Epithelial cell of alveolus of lung (primary cell): ENCODE data around the gene DAZ3. TPM values are rescaled to one million over a fixed set of nuclear protein-coding genes. Genes with fewer than 3 reads are reported as not detected.

Source experiments
- total RNA-seq: library from RNA; depleted of rRNA; stranded (reverse); fragments of >200 nt; gene quantifications from 2 replicates; pipeline ENCODE4 v1.2.1, GENCODE V29; 2015

DAZ3 gene, protein sequence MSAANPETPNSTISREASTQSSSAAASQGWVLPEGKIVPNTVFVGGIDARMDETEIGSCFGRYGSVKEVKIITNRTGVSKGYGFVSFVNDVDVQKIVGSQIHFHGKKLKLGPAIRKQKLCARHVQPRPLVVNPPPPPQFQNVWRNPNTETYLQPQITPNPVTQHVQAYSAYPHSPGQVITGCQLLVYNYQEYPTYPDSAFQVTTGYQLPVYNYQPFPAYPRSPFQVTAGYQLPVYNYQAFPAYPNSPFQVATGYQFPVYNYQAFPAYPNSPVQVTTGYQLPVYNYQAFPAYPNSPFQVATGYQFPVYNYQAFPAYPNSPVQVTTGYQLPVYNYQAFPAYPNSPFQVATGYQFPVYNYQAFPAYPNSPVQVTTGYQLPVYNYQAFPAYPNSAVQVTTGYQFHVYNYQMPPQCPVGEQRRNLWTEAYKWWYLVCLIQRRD
- not detected in 2 replicates for total RNA-seq

DNA sequence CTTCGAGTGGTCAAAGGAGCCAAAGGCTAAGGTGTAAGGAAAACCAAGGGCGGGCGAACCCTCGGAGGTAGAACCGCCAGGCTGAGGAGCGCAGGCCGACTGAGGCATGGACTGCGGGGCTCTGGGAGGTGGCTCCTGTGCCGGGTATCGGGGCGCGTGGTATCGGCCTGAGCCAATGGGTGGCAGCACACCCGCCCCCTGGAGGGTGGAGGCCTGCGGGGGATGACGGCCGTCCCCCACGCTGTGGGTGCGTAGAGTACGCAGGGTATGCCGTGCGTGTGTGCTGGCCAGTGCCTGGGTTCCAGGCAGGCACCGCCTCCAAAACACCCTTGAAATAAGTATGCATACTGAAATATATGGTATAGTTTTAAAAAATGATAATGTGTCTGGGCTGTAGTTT, at the start of gene DAZ3:
Gene DAZ3, minus strand, starts transcription at position 101 of the 400 bp plus-strand sequence. CDS start 208 bp downstream, outside the sequence.

DNA sequence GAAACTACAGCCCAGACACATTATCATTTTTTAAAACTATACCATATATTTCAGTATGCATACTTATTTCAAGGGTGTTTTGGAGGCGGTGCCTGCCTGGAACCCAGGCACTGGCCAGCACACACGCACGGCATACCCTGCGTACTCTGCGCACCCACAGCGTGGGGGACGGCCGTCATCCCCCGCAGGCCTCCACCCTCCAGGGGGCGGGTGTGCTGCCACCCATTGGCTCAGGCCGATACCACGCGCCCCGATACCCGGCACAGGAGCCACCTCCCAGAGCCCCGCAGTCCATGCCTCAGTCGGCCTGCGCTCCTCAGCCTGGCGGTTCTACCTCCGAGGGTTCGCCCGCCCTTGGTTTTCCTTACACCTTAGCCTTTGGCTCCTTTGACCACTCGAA, 20.4 kb upstream of the DAZ3 start, which contains the start of gene DAZ4:
Gene DAZ4, plus strand, starts transcription at position 301 of the 400 bp plus-strand sequence. CDS start 208 bp downstream, outside the sequence.

Other genes with a start within 250 kb of the DAZ3 start
- not detected in 2 replicates for gene BPY2B, start 195.4 kb downstream of the DAZ3 start, total RNA-seq
- not detected in 2 replicates for gene DAZ4, start 20.5 kb upstream of the DAZ3 start, total RNA-seq
- gene BPY2C, start 238.7 kb upstream of the DAZ3 start, total RNA-seq, result not detected in 2 replicates